SH-SY5Y (cell line): ENCODE measurements around the gene SCT.

ENCODE experiments used
- GATA2 ChIP-seq: IDR thresholded peaks from 2 replicates; pipeline ENCODE4 v1.6.1; 2011; ENCODE audit warnings: mild to moderate bottlenecking, low read depth, low read length
- GATA3 ChIP-seq: IDR thresholded peaks from 2 replicates; pipeline ENCODE4 v1.6.1; 2011; ENCODE audit warnings: low read depth, mild to moderate bottlenecking, low read length, moderate library complexity

DNA sequence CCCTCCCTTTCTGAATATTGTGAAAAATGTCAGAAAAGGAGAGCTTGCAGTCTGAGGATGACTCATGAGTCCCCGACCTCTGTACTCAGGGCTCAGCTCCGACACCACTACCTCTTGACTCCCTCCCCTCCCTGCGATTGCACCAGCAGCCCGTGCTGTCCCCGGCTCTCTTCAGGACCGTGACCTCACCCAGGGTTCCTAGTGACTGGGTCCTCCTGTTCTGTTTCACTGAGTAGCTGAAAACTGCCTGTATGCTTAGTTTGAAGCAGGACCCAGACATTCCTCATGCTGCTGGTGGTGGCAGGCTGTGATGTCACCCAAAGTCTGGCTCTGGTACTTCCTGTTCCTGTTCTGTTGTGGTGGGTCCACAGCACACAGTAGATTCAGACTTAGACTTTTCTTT is 39.0 kb downstream of the SCT start:
- no peak for TF ChIP-seq GATA2
- TF ChIP-seq GATA3 = no peak
